Activated naive CD4-positive, alpha-beta T cell treated with anti-CD3 and anti-CD28 coated beads for 36 hours (primary cell): ENCODE data around the gene DOK3. TPM values are rescaled to one million over a fixed set of nuclear protein-coding genes. Genes with fewer than 3 reads are reported as not detected.

Source experiments
- CTCF ChIA-PET: fragments of 350-600 bp; sonication (Branson Sonifier 250); formaldehyde crosslinking; loops from one replicate; lab custom pipeline; 2021; ENCODE audit warnings: antibody characterized with exemption; lab: Charles Lee
- DNase-seq: peaks from one replicate; pipeline ENCODE4 v3.0.0-alpha.2; 2020
- H3K27ac Mint-ChIP-seq: one replicate; pipeline ENCODE4 v1.8.0; 2021; ENCODE audit warnings: mild to moderate bottlenecking, mixed read lengths
- H3K27me3 Mint-ChIP-seq: one replicate; pipeline ENCODE4 v1.8.0; 2021; ENCODE audit warnings: low read depth, mixed read lengths
- H3K36me3 Mint-ChIP-seq: one replicate; pipeline ENCODE4 v1.8.0; 2021; ENCODE audit warnings: low read depth, mixed read lengths
- H3K4me1 Mint-ChIP-seq: one replicate; pipeline ENCODE4 v1.8.0; 2021; ENCODE audit warnings: low read depth, mixed read lengths
- H3K4me3 Mint-ChIP-seq: one replicate; pipeline ENCODE4 v1.8.0; 2021; ENCODE audit warnings: mild to moderate bottlenecking, moderate library complexity, mixed read lengths
- H3K9me3 Mint-ChIP-seq: one replicate; pipeline ENCODE4 v1.8.0; 2021; ENCODE audit warnings: mixed read lengths
- intact Hi-C: fragments of 100-400 bp; cut with micrococcal nuclease; formaldehyde crosslinking; loops from one replicate; pipeline ENCODE4 v1.15.1; 2023
- total RNA-seq, 2 experiments: library from RNA; stranded (reverse); gene quantifications; one replicate each; pipeline ENCODE4 v1.2.3, GENCODE V29; 2021

DOK3 gene
- total RNA-seq, 2 experiments from 2014 or later = 0.37 to 1.3 TPM

GRCh38 chr5:177530638-177531037, 21.0 kb upstream of the DOK3 start:
- Mint-ChIP-seq H3K4me1 (no peaks in the 10 kb centered on the region), H3K36me3 (peaks cover 8% of the 10 kb centered on the region), H3K4me3 (no peak overlapping the region), H3K27me3 (no peaks in the 10 kb centered on the region), H3K27ac (peak overlapping the region; percentile 32), H3K9me3 (no peaks in the 10 kb centered on the region)
- CTCF ChIA-PET = interaction anchor here (1.1 kb wide), 2 partner anchors 30 to 75 kb away, joined by 3 read pairs; no protein-coding TSS in a partner anchor
- no peak for DNase-seq
- intact Hi-C loops = no loop called here

GRCh38 chr5:177529247-177530203, 19.9 kb upstream of the DOK3 start:
- Mint-ChIP-seq H3K27ac (peak overlapping the region; percentile 44), H3K9me3 (no peaks in the 10 kb centered on the region), H3K36me3 (peaks cover 8% of the 10 kb centered on the region), H3K27me3 (no peaks in the 10 kb centered on the region), H3K4me1 (no peaks in the 10 kb centered on the region), H3K4me3 (no peak overlapping the region)
- no peak for DNase-seq
- intact Hi-C loops = no loop called here
- CTCF ChIA-PET = interaction anchor here (1.1 kb wide), 1 partner anchor 74 kb away, joined by 3 read pairs; no protein-coding TSS in a partner anchor

- CTCF ChIA-PET = interaction anchor here (1.4 kb wide), 1 partner anchor 11 kb away, joined by 6 read pairs; no protein-coding TSS in a partner anchor
- H3K36me3 Mint-ChIP-seq = peaks cover 8% of the 10 kb centered on the region
- H3K27ac Mint-ChIP-seq = no peak overlapping the region
- no peak for DNase-seq
- intact Hi-C loops = no loop called here
- H3K27me3 Mint-ChIP-seq = no peaks in the 10 kb centered on the region
- H3K4me1 Mint-ChIP-seq = no peaks in the 10 kb centered on the region
- H3K9me3 Mint-ChIP-seq = no peaks in the 10 kb centered on the region
- H3K4me3 Mint-ChIP-seq = no peak overlapping the region
Observed at GRCh38 chr5:177528631-177529030, 19.0 kb upstream of the DOK3 start.

GRCh38 chr5:177527595-177527994, 18.0 kb upstream of the DOK3 start:
- H3K27ac Mint-ChIP-seq = no peak overlapping the region
- no peaks in the 10 kb centered on the region for H3K9me3 Mint-ChIP-seq
- no peaks in the 10 kb centered on the region for H3K27me3 Mint-ChIP-seq
- CTCF ChIA-PET = interaction anchor here (1.4 kb wide), 1 partner anchor 13 kb away, joined by 6 read pairs; no protein-coding TSS in a partner anchor
- peaks cover 10% of the 10 kb centered on the region for H3K36me3 Mint-ChIP-seq
- intact Hi-C loops = no loop called here
- DNase-seq = no peak
- H3K4me1 Mint-ChIP-seq = no peaks in the 10 kb centered on the region
- H3K4me3 Mint-ChIP-seq = no peak overlapping the region

- no peak overlapping the region for H3K27ac Mint-ChIP-seq
- DNase-seq = no peak
- no peaks in the 10 kb centered on the region for H3K9me3 Mint-ChIP-seq
- intact Hi-C loops = no loop called here
- H3K27me3 Mint-ChIP-seq = no peaks in the 10 kb centered on the region
- peaks cover 8% of the 10 kb centered on the region for H3K36me3 Mint-ChIP-seq
- no peaks in the 10 kb centered on the region for H3K4me1 Mint-ChIP-seq
- CTCF ChIA-PET = no interaction called here
- no peak overlapping the region for H3K4me3 Mint-ChIP-seq
Observed at GRCh38 chr5:177526791-177527190, 17.2 kb upstream of the DOK3 start.

GRCh38 chr5:177526191-177526590, 16.6 kb upstream of the DOK3 start:
- Mint-ChIP-seq H3K36me3 (peaks cover 7% of the 10 kb centered on the region), H3K9me3 (no peaks in the 10 kb centered on the region), H3K4me3 (no peak overlapping the region), H3K27ac (no peak overlapping the region), H3K27me3 (no peaks in the 10 kb centered on the region), H3K4me1 (peaks cover 3% of the 10 kb centered on the region)
- no peak for DNase-seq
- CTCF ChIA-PET = interaction anchor here (1.1 kb wide), 1 partner anchor 208 kb away, joined by 3 read pairs; no protein-coding TSS in a partner anchor
- intact Hi-C loops = no loop called here

- intact Hi-C loops = no loop called here
Observed at GRCh38 chr5:177524941-177525655, 15.5 kb upstream of the DOK3 start.

GRCh38 chr5:177524539-177524900, 14.9 kb upstream of the DOK3 start:
- CTCF ChIA-PET = no interaction called here
- Mint-ChIP-seq H3K36me3 (peaks cover 6% of the 10 kb centered on the region), H3K9me3 (no peaks in the 10 kb centered on the region), H3K4me1 (peaks cover 19% of the 10 kb centered on the region), H3K4me3 (no peak overlapping the region), H3K27me3 (no peaks in the 10 kb centered on the region), H3K27ac (no peak overlapping the region)
- intact Hi-C loops = no loop called here
- no peak for DNase-seq

More at GRCh38 chr5:177524941-177525655, 15.5 kb upstream of the DOK3 start:
- CTCF ChIA-PET = interaction anchor here (0.7 to 1.1 kb wide), 2 partner anchors 127 to 207 kb away, joined by 3 read pairs; no protein-coding TSS in a partner anchor
- H3K9me3 Mint-ChIP-seq = no peaks in the 10 kb centered on the region
- DNase-seq = no peak
- H3K27me3 Mint-ChIP-seq = no peaks in the 10 kb centered on the region
- no peak overlapping the region for H3K27ac Mint-ChIP-seq
- H3K4me3 Mint-ChIP-seq = no peak overlapping the region
- peaks cover 14% of the 10 kb centered on the region for H3K4me1 Mint-ChIP-seq
- peaks cover 7% of the 10 kb centered on the region for H3K36me3 Mint-ChIP-seq

- DNase-seq = no peak
- H3K4me1 Mint-ChIP-seq = peaks cover 24% of the 10 kb centered on the region
- no peaks in the 10 kb centered on the region for H3K27me3 Mint-ChIP-seq
- no peaks in the 10 kb centered on the region for H3K9me3 Mint-ChIP-seq
- CTCF ChIA-PET = no interaction called here
- H3K36me3 Mint-ChIP-seq = peaks cover 2% of the 10 kb centered on the region
- H3K27ac Mint-ChIP-seq = no peak overlapping the region
- intact Hi-C loops = no loop called here
- H3K4me3 Mint-ChIP-seq = no peak overlapping the region
Observed at GRCh38 chr5:177523711-177524538, 14.3 kb upstream of the DOK3 start.

GRCh38 chr5:177520916-177521513, 11.4 kb upstream of the DOK3 start:
- H3K27me3 Mint-ChIP-seq = no peaks in the 10 kb centered on the region

GRCh38 chr5:177520271-177520670, 10.6 kb upstream of the DOK3 start:
- H3K36me3 Mint-ChIP-seq = peaks cover 17% of the 10 kb centered on the region
- H3K27ac Mint-ChIP-seq = peak overlapping the region; percentile 50
- CTCF ChIA-PET = no interaction called here
- no peak overlapping the region for H3K4me3 Mint-ChIP-seq
- DNase-seq = no peak
- no peaks in the 10 kb centered on the region for H3K9me3 Mint-ChIP-seq
- intact Hi-C loops = no loop called here
- no peaks in the 10 kb centered on the region for H3K27me3 Mint-ChIP-seq
- H3K4me1 Mint-ChIP-seq = peaks cover 41% of the 10 kb centered on the region

More at GRCh38 chr5:177520916-177521513, 11.4 kb upstream of the DOK3 start:
- DNase-seq = no peak
- CTCF ChIA-PET = no interaction called here
- Mint-ChIP-seq H3K9me3 (no peaks in the 10 kb centered on the region), H3K4me3 (no peak overlapping the region), H3K27ac (peak overlapping the region; percentile 50), H3K4me1 (peaks cover 33% of the 10 kb centered on the region), H3K36me3 (peaks cover 11% of the 10 kb centered on the region)
- intact Hi-C loops = no loop called here
